GM19023 (cell line): ENCODE measurements around the gene WDR89.
"Not testable (repeated sequence)": the region's sequence is repeated elsewhere in the genome, so short reads cannot be mapped to it uniquely, and the experiment has no call there.

ENCODE experiments used
- ATAC-seq: cut with Tn5 transposase; IDR thresholded peaks from one replicate; pipeline ENCODE4 v1.9.1; 2021; ENCODE audit warnings: mild to moderate bottlenecking, moderate library complexity; ENCODE audit not compliant: unreplicated experiment

Gene WDR89

GRCh38 chr14:63654346-63654745 lies 12.7 kb upstream of the WDR89 start:
- no peak for ATAC-seq

DNA sequence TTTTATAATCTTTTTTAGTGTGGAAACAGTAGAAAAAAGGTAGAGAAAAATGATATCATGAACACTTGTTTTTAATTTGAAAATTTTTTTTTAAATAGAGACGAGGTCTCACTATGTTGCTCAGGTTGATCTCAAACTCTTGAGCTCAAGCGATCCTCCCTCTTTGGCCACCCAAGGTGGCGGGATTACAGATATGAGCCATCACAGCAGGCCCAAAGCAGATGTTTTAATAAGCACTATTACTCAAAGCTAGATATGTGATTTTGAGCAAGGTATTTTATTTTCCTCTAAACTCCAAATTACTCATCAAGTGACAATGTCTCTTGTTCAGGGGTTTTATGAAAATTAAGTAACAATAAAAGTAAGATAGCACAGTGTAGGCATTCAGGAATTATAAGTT lies 10.7 kb upstream of the WDR89 start:
- ATAC-seq = no peak

DNA sequence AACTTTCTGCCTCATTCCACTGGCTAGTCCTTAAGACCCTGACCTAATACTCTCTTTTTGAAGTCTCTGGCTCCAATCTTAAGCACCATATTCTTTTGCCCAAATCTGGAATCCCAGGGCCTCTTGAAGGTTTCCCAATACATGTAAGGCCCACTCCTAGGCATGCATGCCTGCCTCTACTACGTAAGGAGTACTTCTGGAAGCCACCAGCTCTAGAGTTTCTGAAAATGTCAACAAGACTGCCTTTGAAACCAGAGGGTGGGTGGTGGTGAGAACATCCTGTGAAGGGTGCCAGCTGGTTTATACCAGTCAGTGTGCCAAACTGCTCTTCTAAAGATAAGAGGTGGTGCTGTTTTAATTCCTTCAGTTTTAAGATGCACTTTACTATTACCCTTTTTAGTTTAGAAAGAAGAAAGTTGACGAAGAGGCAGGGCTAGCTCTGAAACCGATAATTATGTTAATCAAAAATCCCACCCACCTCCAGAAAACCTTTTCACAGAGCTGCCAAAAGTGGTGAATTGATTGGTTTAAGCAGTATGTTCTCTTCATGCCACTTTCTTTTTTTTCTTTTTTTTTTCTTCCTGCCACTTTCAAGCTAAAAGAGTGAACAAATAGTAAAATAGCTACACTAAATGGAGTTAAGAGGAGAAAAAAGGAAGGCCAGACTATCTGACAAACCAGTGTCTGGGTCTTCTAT lies 8.7 kb upstream of the WDR89 start:
- peak; percentile 56 for ATAC-seq

DNA sequence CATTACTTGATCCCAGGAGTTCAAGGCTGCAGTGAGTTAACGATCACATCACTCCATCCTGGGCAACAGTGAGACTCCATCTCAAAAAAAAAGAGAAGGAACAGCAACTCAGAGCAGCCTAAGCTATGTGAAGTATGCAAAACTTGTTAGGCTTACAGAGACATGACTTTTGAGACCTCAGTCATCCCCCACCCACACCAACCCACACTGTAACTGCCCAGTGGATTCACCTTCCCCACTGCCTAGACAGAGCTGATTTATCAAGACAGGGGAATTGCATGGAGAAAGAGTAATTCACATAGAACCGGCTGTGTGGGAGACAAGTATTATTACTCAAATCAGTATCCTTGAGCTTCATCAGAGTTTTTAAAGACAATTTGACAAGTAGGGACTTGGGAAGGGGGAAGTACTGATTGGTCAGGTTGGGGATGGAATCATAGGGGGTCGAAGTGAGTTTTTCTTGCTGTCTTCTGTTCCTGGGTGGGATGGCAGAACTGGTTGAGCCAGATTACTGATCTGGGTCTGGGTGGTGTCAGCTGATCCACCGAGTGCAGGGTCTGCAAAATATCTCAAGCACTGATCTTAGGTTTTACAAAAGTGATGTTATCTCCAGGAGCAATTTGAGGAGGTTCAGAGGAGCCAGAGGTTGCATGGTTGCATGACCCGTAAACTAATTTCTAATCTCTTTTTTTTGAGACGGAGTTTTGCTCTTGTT lies 6.2 kb upstream of the WDR89 start:
- ATAC-seq = peak; percentile 86

DNA sequence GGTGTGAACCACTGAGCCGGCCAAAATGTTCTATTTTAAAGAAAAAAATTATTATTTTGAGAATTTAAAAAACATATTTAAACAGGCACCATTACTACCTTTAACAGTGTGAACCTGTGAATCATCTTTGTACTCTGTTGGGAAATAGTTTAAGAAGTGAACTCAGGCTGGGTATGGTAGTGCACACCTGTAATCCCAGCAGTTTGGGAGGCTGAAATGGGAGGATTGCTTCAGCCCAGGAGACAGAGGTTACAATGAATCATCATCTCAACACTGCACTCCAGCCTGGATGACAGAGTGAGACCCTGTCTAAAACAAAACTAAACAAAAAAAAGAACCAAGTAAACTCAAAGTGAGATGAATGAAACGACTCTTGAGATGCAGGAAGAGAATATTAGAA lies 3.1 kb upstream of the WDR89 start:
- no peak for ATAC-seq

GRCh38 chr14:63642656-63643382 lies 1.1 kb upstream of the WDR89 start:
- no peak for ATAC-seq

DNA sequence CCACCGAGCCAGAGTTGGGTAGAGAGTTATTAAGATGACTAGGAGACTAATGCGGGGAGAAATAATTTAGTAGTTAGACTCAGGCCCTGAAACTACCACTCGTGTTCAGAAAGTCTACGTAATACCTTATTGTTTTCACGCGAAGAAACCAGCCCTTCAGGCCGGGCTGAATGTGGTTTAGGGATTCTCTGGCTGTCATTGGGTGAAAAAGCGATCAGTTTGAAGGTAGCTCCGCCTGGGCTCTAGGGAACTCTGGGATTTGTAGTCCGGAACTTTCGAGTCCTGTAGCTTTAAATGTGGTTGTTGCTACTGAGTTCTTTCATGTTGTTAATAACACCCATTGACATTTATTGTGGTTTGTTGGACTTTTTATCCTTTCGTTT lies 549 bp upstream of the WDR89 start:
- peak; percentile 56 for ATAC-seq

DNA sequence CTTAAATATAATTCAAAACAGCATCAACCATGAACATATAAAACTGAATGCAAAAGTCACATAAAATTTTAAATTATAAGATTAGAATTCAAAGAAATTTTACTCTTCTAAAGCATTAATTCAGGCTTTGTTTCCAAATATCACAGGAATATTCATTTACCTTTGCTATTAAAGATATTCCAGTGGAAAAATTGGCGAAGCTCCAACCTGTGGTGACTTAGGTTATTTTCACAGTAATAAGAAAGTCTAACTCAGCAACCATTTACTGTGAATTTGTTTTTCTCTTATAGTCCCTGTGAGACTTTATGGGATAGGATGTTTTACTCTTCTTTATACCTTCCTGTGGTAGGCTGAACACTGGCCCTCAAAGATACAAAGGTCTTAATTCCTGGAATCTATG lies 3.2 kb downstream of the WDR89 start:
- no peak for ATAC-seq

GRCh38 chr14:63636094-63636635 lies 5.5 kb downstream of the WDR89 start:
- not testable (repeated sequence) for ATAC-seq

- ATAC-seq = no peak
These were observed 7.9 kb downstream of the WDR89 start for GRCh38 chr14:63633801-63634200.

DNA sequence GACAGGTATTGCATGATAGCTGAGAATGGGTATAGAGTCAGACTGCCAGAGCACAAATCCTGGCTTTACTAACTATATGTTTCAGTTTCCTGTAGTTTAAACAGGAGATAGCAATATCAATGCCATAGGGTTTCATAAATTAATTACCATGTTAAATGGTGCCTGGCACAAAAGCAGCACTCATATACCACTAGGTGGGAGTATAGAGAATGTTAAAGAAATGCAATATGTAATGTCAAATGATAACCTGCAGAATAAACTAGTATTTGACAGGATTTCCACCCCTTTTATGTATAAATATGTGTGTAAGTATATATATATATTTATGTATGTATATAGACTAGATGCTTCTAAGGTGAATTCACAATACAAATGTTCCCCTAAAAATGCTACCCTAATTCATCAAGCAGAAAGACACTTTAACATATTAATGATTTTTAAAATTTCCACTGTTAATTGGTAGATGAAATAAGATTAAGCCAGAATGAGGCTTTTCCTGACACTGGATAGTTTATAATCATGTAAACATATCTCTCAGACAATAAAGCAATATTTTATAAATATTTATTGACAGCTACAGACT lies 8.6 kb downstream of the WDR89 start:
- no peak for ATAC-seq

DNA sequence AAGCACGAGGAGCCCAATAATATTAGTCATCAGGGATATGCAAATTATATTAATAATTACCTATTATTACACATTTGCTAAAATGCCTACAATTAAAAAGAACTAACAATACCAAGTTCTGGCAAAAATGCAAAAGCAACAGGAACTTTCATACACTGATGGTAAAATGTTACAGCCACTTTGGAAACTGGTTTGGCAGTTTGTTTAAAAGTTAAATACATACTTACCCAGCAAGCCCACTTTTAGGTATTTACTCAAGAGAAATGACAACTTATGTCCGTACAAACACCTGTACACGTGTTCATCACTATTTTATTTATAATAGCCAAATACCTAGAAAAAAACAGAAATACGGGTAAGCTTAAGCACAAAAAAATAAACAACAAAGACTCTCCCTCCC lies 17.0 kb downstream of the WDR89 start:
- ATAC-seq = no peak

- no peak for ATAC-seq
These were observed 17.5 kb downstream of the WDR89 start for GRCh38 chr14:63624203-63624602.

GRCh38 chr14:63621975-63622374 lies 19.7 kb downstream of the WDR89 start:
- ATAC-seq = not testable (repeated sequence)

GRCh38 chr14:63616015-63616414 lies 25.7 kb downstream of the WDR89 start:
- no peak for ATAC-seq

- ATAC-seq = no peak
These were observed 26.9 kb downstream of the WDR89 start for GRCh38 chr14:63614679-63615363.

DNA sequence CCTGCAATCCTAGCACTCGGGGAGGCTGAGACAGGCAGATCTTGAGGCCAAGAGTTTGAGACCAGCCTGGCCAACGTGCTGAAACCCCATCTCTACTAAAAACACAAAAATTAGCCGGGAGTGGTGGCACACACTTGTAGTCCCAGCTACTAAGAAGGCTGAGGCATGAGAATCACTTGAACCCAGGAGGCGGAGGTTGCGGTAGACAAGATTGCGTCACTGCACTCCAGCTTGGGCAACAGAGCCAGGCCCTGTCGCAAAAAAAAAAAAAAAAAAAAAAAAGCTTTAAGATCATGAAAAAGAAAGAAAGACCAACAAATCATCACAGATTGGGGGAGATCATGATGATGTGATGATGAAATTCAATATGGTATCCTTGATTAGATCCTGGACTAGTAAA lies 30.6 kb downstream of the WDR89 start:
- no peak for ATAC-seq

- no peak for ATAC-seq
These were observed 36.6 kb downstream of the WDR89 start for GRCh38 chr14:63605041-63605532.

- ATAC-seq = no peak
These were observed 37.0 kb downstream of the WDR89 start for GRCh38 chr14:63604626-63605025.

GRCh38 chr14:63603749-63604277 lies 37.9 kb downstream of the WDR89 start:
- ATAC-seq = no peak
